Sigmoid colon (tissue), 4 donors: ENCODE results near the gene RNF40.
"Not testable (repeated sequence)": the region's sequence is repeated elsewhere in the genome, so short reads cannot be mapped to it uniquely, and the experiment has no call there.

ENCODE experiments used
- CTCF ChIP-seq, 4 experiments: fragments of 450-650 bp in 3 of 4; fragments of 200-600 bp in 1 of 4; IDR thresholded peaks; one replicate each; pipeline ENCODE4 v1.5.1; 2016 to 2019; ENCODE audit warnings: antibody characterized with exemption in 4 of 4, mild to moderate bottlenecking in 3 of 4, moderate library complexity in 2 of 4
- EP300 ChIP-seq, 4 donors: sonication (generic); formaldehyde crosslinking; IDR thresholded peaks; one replicate each; pipeline ENCODE4 v1.6.1; 2017; ENCODE audit warnings: antibody characterized with exemption in 4 of 4
- POLR2A ChIP-seq, 2 donors: fragments of 450-650 bp; IDR thresholded peaks; one replicate each; pipeline ENCODE4 v1.6.1; 2016; ENCODE audit warnings: antibody characterized with exemption in 2 of 2, mild to moderate bottlenecking in 2 of 2, moderate library complexity in 2 of 2

GRCh38 chr16:30808890-30809426 lies 46.8 kb downstream of the RNF40 start:
- TF ChIP-seq CTCF, POLR2A, EP300 (IDR thresholded peaks at IDR 0.05): not testable (repeated sequence)
